K562 (cell line): ENCODE measurements around the gene LENG8. TPM values are rescaled to one million over a fixed set of nuclear protein-coding genes. Genes with fewer than 3 reads are reported as not detected.
A peak's percentile ranks its signal among the peaks of the same experiment; 100 is the strongest.

ENCODE experiments used
- ATAC-seq: fragments of 200-7000 bp; cut with Tn5 transposase; 3 replicates; pipeline ENCODE4 v1.9.1; 2020; ENCODE audit warnings: moderate library complexity
- BruUV-seq: library from RNA; stranded (reverse); fragments of 400-500 nt; replicated peaks from 2 replicates; lab custom pipeline; 2021; lab: Mats Ljungman, UMichigan
- CTCF ChIA-PET: fragments of 300-600 bp; formaldehyde crosslinking; extraction: SDS; loops from one replicate; lab custom pipeline; 2021; ENCODE audit warnings: low intra/inter-chr PET ratio; lab: Yijun Ruan, JAX
- POLR2A ChIA-PET: fragments of 300-600, 350-650 bp; sonication (Branson Sonifier 250); formaldehyde crosslinking; extraction: SDS; loops from one replicate; lab custom pipeline; 2021; ENCODE audit warnings: antibody characterized with exemption, inconsistent platforms; lab: Yijun Ruan, JAX
- DNase-seq, 4 experiments: peaks; one replicate each; pipeline versions ENCODE4 v3.0.0 to v3.0.0-alpha.2; 2011 to 2018; ENCODE audit warnings: low spot score in 3 of 4, mixed read lengths in 3 of 4; ENCODE audit errors: extremely low read depth in 1 of 4
- FAIRE-seq: peaks from 2 replicates; lab custom pipeline; 2011; peaks lifted over from hg19 to GRCh38; lab: Jason Lieb, UNC
- H2AFZ ChIP-seq: 2 replicates; pipeline ENCODE4 v1.6.0; 2011; ENCODE audit warnings: low read depth, low read length, control low read depth, inconsistent platforms
- H3K27ac ChIP-seq: fragments of 200-600 bp; 3 replicates; pipeline ENCODE4 v1.8.0; 2011; ENCODE audit warnings: low read depth, mild to moderate bottlenecking, control low read depth, inconsistent platforms, low read length, moderate library complexity, mixed read lengths; ENCODE audit errors: extremely low read depth
- H3K27me3 ChIP-seq, 2 experiments: fragments of 300-600 bp in 1 of 2; 2 replicates in 1 of 2; 3 replicates in 1 of 2; pipeline versions ENCODE4 v1.6.0 to v1.8.0; 2011; ENCODE audit warnings: inconsistent platforms in 2 of 2, low read length in 2 of 2, mild to moderate bottlenecking in 1 of 2, mixed read lengths in 1 of 2, moderate library complexity in 1 of 2; ENCODE audit not compliant: control insufficient read depth in 2 of 2, insufficient read depth in 2 of 2
- H3K36me3 ChIP-seq: fragments of 300-600 bp; 3 replicates; pipeline ENCODE4 v1.8.0; 2011; ENCODE audit warnings: mild to moderate bottlenecking, low read length, inconsistent platforms; ENCODE audit not compliant: control insufficient read depth, insufficient read depth
- H3K4me1 ChIP-seq, 2 experiments: fragments of 200-600 bp in 1 of 2; replicated peaks in 1 of 2; 2 replicates in 1 of 2; 3 replicates in 1 of 2; pipeline versions ENCODE4 v1.5.1 to v1.8.0; 2011; ENCODE audit warnings: inconsistent platforms in 2 of 2, low read length in 2 of 2, mild to moderate bottlenecking in 1 of 2, mixed read lengths in 1 of 2, moderate library complexity in 1 of 2; ENCODE audit not compliant: control insufficient read depth in 2 of 2, insufficient read depth in 2 of 2
- H3K4me2 ChIP-seq: 2 replicates; pipeline ENCODE4 v1.6.1; 2011; ENCODE audit warnings: low read length, control low read depth, inconsistent platforms, mixed read lengths; ENCODE audit not compliant: insufficient read depth
- H3K4me3 ChIP-seq: fragments of 200-600 bp; sonication (generic), shearing (Covaris generic); 2 replicates; pipeline ENCODE4 v1.5.1; 2016; ENCODE audit warnings: control low read depth, inconsistent platforms
- H3K79me2 ChIP-seq: fragments of 200-600 bp; 3 replicates; pipeline ENCODE4 v1.8.0; 2011; ENCODE audit warnings: low read length, inconsistent platforms; ENCODE audit not compliant: control insufficient read depth, insufficient read depth
- H3K9ac ChIP-seq, 2 experiments: 2 replicates each; pipeline versions ENCODE4 v1.6.0 to v1.6.1; 2011; ENCODE audit warnings: low read depth in 2 of 2, low read length in 2 of 2, control low read depth in 1 of 2, inconsistent platforms in 1 of 2, mild to moderate bottlenecking in 1 of 2, mixed read lengths in 1 of 2; ENCODE audit not compliant: insufficient read depth in 1 of 2
- H3K9me1 ChIP-seq: one replicate; pipeline ENCODE4 v1.6.0; 2011; ENCODE audit warnings: inconsistent platforms, mild to moderate bottlenecking, low read length, moderate library complexity; ENCODE audit not compliant: control insufficient read depth, insufficient read depth
- H3K9me3 ChIP-seq: replicated peaks from 2 replicates; pipeline ENCODE4 v1.5.1; 2011; ENCODE audit warnings: low read depth, low read length, inconsistent platforms; ENCODE audit not compliant: control insufficient read depth, insufficient read depth
- H4K20me1 ChIP-seq: replicated peaks from 2 replicates; pipeline ENCODE4 v1.6.1; 2011; ENCODE audit warnings: low read length, inconsistent platforms, mixed read lengths; ENCODE audit not compliant: control insufficient read depth, insufficient read depth
- POLR2G ChIP-seq: fragments of 200-400 bp; formaldehyde crosslinking; IDR thresholded peaks from 2 replicates; pipeline ENCODE4 v1.6.1; 2017; ENCODE audit warnings: low read depth, mild to moderate bottlenecking, antibody characterized with exemption, low read length, moderate library complexity
- RBFOX2 ChIP-seq: fragments of 200-400 bp; formaldehyde crosslinking; IDR thresholded peaks from 2 replicates; pipeline ENCODE4 v1.6.1; 2017; ENCODE audit warnings: low read depth, mild to moderate bottlenecking, low read length, moderate library complexity
- RFX1 ChIP-seq: fragments of 450-650 bp; IDR thresholded peaks from 2 replicates; pipeline ENCODE4 v1.6.1; 2016; ENCODE audit warnings: mild to moderate bottlenecking, moderate library complexity
- WGBS: fragments of 100-300 bp; shearing (Covaris generic); methylation state at CpG from one replicate; pipeline ENCODE4 v1.1.6; 2016; ENCODE audit warnings: low coverage, mixed read lengths; ENCODE audit not compliant: insufficient coverage; ENCODE audit errors: missing lambda C conversion rate; 5-methylcytosine and 5-hydroxymethylcytosine counted together
- in situ Hi-C: fragments of 300-500 bp; cut with MboI; formaldehyde crosslinking; loops from 4 replicates; pipeline ENCODE4 v1.15.0; 2018; ENCODE audit warnings: inconsistent platforms, mixed read lengths
- intact Hi-C: fragments of 100-400 bp; cut with micrococcal nuclease; formaldehyde crosslinking; loops from 2 replicates; pipeline ENCODE4 v1.14.2; 2022
- polyA plus RNA-seq, 8 experiments: library from polyadenylated mRNA; depleted of rRNA in 4 of 8; stranded (reverse) in 5 of 8; unstranded in 3 of 8; fragments of >200 nt; fragmentation: Nextera tagmentation in 2 of 8; fragmentation: Illumina TruSeq in 1 of 8; extraction: Ambion mirVana in 2 of 8; extraction: Trizol in 1 of 8; gene quantifications; 2 replicates each; pipeline versions ENCODE4 v1.2.1 to v1.2.3, GENCODE V29; 2011 to 2014; ENCODE audit warnings: inconsistent platforms in 1 of 8, missing spikeins in 1 of 8
- total RNA-seq, 7 experiments: library from RNA; depleted of rRNA in 6 of 7; stranded (reverse); fragments of >200 nt in 6 of 7; fragmentation: Illumina TruSeq in 2 of 7; extraction: Trizol in 2 of 7; gene quantifications; 2 replicates each; pipeline versions ENCODE4 v1.2.1 to v1.2.3, GENCODE V29; 2011 to 2021; ENCODE audit warnings: low replicate concordance in 1 of 7

Gene LENG8
- total and polyA plus RNA-seq, 9 of the 15 experiments (the other 6 are each of a cell fraction or from before 2014, with no cell fraction given) = 0.74 to 146 (median 28.1) TPM

DNA sequence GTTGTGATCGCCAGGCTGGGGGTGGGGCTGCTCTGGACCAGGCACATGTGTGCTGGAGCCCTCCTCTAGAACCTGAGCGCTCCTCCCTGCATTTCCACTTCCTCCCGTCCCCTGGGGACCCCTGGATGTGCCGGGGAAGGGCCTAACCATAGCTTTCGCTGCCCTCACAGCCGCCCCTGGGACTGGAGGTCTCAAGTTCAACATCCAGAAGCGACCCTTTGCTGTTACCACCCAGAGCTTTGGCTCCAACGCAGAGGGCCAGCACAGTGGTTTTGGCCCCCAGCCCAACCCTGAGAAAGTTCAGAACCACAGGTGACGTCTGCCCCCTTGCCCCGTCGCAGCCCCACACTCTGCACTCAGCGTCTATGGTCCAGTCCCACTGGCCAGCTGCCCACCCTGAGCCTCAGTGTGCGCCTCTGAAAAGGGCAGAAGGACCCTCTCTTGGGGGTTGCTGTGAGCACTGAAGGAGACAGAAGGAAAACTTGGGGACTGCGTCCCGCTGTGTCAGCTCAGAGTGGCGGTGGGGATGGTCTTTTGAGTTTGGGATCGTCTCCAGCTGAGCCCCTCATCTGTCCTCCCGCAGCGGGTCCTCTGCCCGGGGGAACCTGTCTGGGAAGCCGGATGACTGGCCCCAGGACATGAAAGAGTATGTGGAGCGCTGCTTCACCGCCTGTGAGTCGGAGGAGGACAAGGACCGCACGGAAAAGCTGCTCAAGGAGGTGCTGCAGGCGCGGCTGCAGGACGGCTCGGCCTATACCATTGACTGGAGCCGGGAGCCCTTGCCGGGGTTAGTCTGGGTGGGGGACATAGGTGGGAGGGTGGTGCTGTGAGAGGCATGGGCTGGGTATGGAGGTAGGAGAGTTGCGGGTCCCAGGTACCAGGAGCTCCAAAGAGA lies 6.0 kb downstream of the LENG8 start:
- ChIA-PET POLR2A (interaction anchor here (3.4 kb wide), 1 partner anchor 8 kb away, joined by 34 read pairs; the partner anchor contains the start of gene LENG9), CTCF (no interaction called here)
- H3K4me1 ChIP-seq = peaks cover 11 to 32% of the 10 kb centered on the region in 2 experiments; a peak in 4 of 5 replicates
- in situ Hi-C loops = no loop called here
- H3K9me3 ChIP-seq = no peaks in the 10 kb centered on the region
- no peak for ATAC-seq
- no peak overlapping the region for H3K4me2 ChIP-seq
- no peak overlapping the region for H2AFZ ChIP-seq
- no peak overlapping the region for H3K4me3 ChIP-seq
- H3K79me2 ChIP-seq = peaks cover 43% of the 10 kb centered on the region
- peak in 1 of 4 experiments; percentile 9 for DNase-seq
- H3K27ac ChIP-seq = no peak overlapping the region
- peaks cover 97% of the 10 kb centered on the region for H3K36me3 ChIP-seq
- no peak for FAIRE-seq
- 97% methylated on average over 28 of the region's 33 CpGs for WGBS
- no peaks in the 10 kb centered on the region for H3K27me3 ChIP-seq
- peaks cover 12% of the 10 kb centered on the region for H3K9me1 ChIP-seq
- peaks cover 36% of the 10 kb centered on the region for H4K20me1 ChIP-seq
- intact Hi-C loops = no loop called here
- TF ChIP-seq POLR2G (peak; percentile 36), RFX1 (no peak), RBFOX2 (peak; percentile 64)
- BruUV-seq = no TSS peak
- H3K9ac ChIP-seq = 0 out of 4 replicates have a peak overlapping the region, but pooled peaks of 1 of the 2 experiments have one; percentile 4
